ENCODE results near the gene THSD4. TPM values are rescaled to one million over a fixed set of nuclear protein-coding genes. Genes with fewer than 3 reads are reported as not detected.

THSD4 gene
- total RNA-seq, 1 experiment from 2014 or later = 29.0 TPM

- Histone ChIP-seq H3K4me2 (ENCODE audit: low read length) (no peak overlapping the region), H3K27ac (ENCODE audit: low read length) (no peak overlapping the region), H3K27me3 (ENCODE audit: low read length) (no peaks in the 10 kb centered on the region), H3F3A (ENCODE audit: low read length, unreplicated experiment) (no peaks in the 10 kb centered on the region), H3K9me2 (replicated peaks; ENCODE audit: low read length) (no peaks in the 10 kb centered on the region), H3K4me3 (ENCODE audit: low read length) (no peak overlapping the region), H3K79me2 (ENCODE audit: low read length) (no peaks in the 10 kb centered on the region), H2AFZ (ENCODE audit: low read length) (no peak overlapping the region), H3K4me1 (ENCODE audit: insufficient read depth, low read length) (no peaks in the 10 kb centered on the region), H4K20me1 (ENCODE audit: low read length) (no peaks in the 10 kb centered on the region), H3K9me3 (ENCODE audit: low read length) (no peaks in the 10 kb centered on the region), H3K36me3 (ENCODE audit: low read depth, low read length) (no peaks in the 10 kb centered on the region), H3K9ac (ENCODE audit: low read length) (no peak overlapping the region)
- DNase-seq (no peak), ATAC-seq (no peak)
- intact Hi-C loops (cut with micrococcal nuclease) = no loop called here
- BruUV-seq (replicated peaks) = no TSS peak
- CTCF ChIA-PET = no interaction called here
- POLR2A ChIA-PET (ENCODE audit: unreplicated experiment) = no interaction called here
- TF ChIP-seq CTCF (conservative IDR thresholded peaks at IDR 0.05; ENCODE audit: low read depth, low read length) (no peak), EZH2 (IDR thresholded peaks at IDR 0.05; ENCODE audit: low read length, unreplicated experiment) (no peak), EZH2phosphoT487 (IDR thresholded peaks at IDR 0.05; ENCODE audit: borderline replicate concordance, low read length) (no peak)
These were observed 431.7 kb downstream of the THSD4 start for GRCh38 chr15:71547011-71547410.

- no peak overlapping the region for H3K4me3 ChIP-seq (ENCODE audit: low read length)
- H3K9ac ChIP-seq (ENCODE audit: low read length) = no peak overlapping the region
- H3K27me3 ChIP-seq (ENCODE audit: low read length) = no peaks in the 10 kb centered on the region
- H3K4me2 ChIP-seq (ENCODE audit: low read length) = no peak overlapping the region
- no peaks in the 10 kb centered on the region for H3K9me2 ChIP-seq (replicated peaks; ENCODE audit: low read length)
- no peaks in the 10 kb centered on the region for H3K9me3 ChIP-seq (ENCODE audit: low read length)
- CTCF ChIA-PET = no interaction called here
- no peak overlapping the region for H2AFZ ChIP-seq (ENCODE audit: low read length)
- H3K27ac ChIP-seq (ENCODE audit: low read length) = no peak overlapping the region
- POLR2A ChIA-PET (ENCODE audit: unreplicated experiment) = no interaction called here
- H3K4me1 ChIP-seq (ENCODE audit: insufficient read depth, low read length) = no peaks in the 10 kb centered on the region
- no peaks in the 10 kb centered on the region for H3K79me2 ChIP-seq (ENCODE audit: low read length)
- BruUV-seq (replicated peaks) = no TSS peak
- intact Hi-C loops (cut with micrococcal nuclease) = no loop called here
- DNase-seq = no peak
- ATAC-seq = no peak
- TF ChIP-seq EZH2 (IDR thresholded peaks at IDR 0.05; ENCODE audit: low read length, unreplicated experiment) (no peak), CTCF (conservative IDR thresholded peaks at IDR 0.05; ENCODE audit: low read depth, low read length) (no peak), EZH2phosphoT487 (IDR thresholded peaks at IDR 0.05; ENCODE audit: borderline replicate concordance, low read length) (no peak)
- H3K36me3 ChIP-seq (ENCODE audit: low read depth, low read length) = no peaks in the 10 kb centered on the region
- H4K20me1 ChIP-seq (ENCODE audit: low read length) = no peaks in the 10 kb centered on the region
- no peaks in the 10 kb centered on the region for H3F3A ChIP-seq (ENCODE audit: low read length, unreplicated experiment)
These were observed 433.1 kb downstream of the THSD4 start for GRCh38 chr15:71548401-71548807.

GRCh38 chr15:71549091-71549490, 433.8 kb downstream of the THSD4 start:
- no peak for TF ChIP-seq CTCF (conservative IDR thresholded peaks at IDR 0.05; ENCODE audit: low read depth, low read length)
- no peak for TF ChIP-seq EZH2phosphoT487 (IDR thresholded peaks at IDR 0.05; ENCODE audit: borderline replicate concordance, low read length)
- no peak for TF ChIP-seq EZH2 (IDR thresholded peaks at IDR 0.05; ENCODE audit: low read length, unreplicated experiment)
- Histone ChIP-seq H3K4me3 (ENCODE audit: low read length) (no peak overlapping the region), H3K27me3 (ENCODE audit: low read length) (no peaks in the 10 kb centered on the region), H3K79me2 (ENCODE audit: low read length) (no peaks in the 10 kb centered on the region), H3K9me2 (replicated peaks; ENCODE audit: low read length) (no peaks in the 10 kb centered on the region), H3K9me3 (ENCODE audit: low read length) (no peaks in the 10 kb centered on the region), H3K36me3 (ENCODE audit: low read depth, low read length) (no peaks in the 10 kb centered on the region), H3K4me1 (ENCODE audit: insufficient read depth, low read length) (no peaks in the 10 kb centered on the region), H3K27ac (ENCODE audit: low read length) (no peak overlapping the region), H3K4me2 (ENCODE audit: low read length) (no peak overlapping the region), H3K9ac (ENCODE audit: low read length) (no peak overlapping the region), H4K20me1 (ENCODE audit: low read length) (no peaks in the 10 kb centered on the region), H3F3A (ENCODE audit: low read length, unreplicated experiment) (no peaks in the 10 kb centered on the region), H2AFZ (ENCODE audit: low read length) (no peak overlapping the region)
- CTCF ChIA-PET = no interaction called here
- POLR2A ChIA-PET (ENCODE audit: unreplicated experiment) = no interaction called here
- no peak for ATAC-seq
- DNase-seq = no peak
- intact Hi-C loops (cut with micrococcal nuclease) = no loop called here
- no TSS peak for BruUV-seq (replicated peaks)
